ENCODE data around the gene MRPL24.

MRPL24 gene

DNA sequence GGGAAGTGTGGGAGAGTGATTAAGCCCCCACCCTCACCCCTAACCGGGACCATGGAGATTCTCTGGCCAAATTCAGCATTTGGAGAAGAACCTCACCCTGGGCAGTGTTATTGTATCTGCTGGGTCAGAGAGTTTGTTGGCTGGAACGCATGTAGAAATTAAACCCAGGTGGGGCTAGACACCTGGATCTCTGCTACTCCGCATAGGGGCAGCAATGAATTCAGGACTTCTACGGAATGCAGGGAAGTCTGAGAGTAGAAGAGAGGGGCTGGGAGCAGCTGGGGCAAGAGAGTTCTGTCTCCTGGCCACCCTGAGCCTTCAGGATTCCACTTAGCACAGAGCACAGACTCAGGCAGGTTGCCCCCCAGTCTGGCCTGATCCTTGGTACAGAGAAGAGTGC, 31.9 kb downstream of the MRPL24 start:
- Histone ChIP-seq H3K4me2 (ENCODE audit: low read depth, low read length, poor library complexity, severe bottlenecking) (no peak overlapping the region), H2AFZ (ENCODE audit: low read depth, low read length, severe bottlenecking) (no peak overlapping the region), H3F3A (ENCODE audit: insufficient read depth) (no peaks in the 10 kb centered on the region), H3K27ac (ENCODE audit: low read depth, low read length) (no peak overlapping the region), H3K4me3 (ENCODE audit: insufficient read depth, low read length, poor library complexity, severe bottlenecking) (no peak overlapping the region), H3K27me3 (ENCODE audit: low read length) (no peaks in the 10 kb centered on the region), H3K9me2 (replicated peaks; ENCODE audit: insufficient read depth, low read length) (no peaks in the 10 kb centered on the region), H3K9ac (ENCODE audit: low read length) (no peak overlapping the region), H3K9me3 (ENCODE audit: insufficient read depth, low read length) (no peaks in the 10 kb centered on the region), H3K36me3 (ENCODE audit: low read length) (no peaks in the 10 kb centered on the region), H3K79me2 (ENCODE audit: insufficient read depth, low read length) (no peaks in the 10 kb centered on the region), H4K20me1 (ENCODE audit: low read depth, low read length) (no peaks in the 10 kb centered on the region)
- TF ChIP-seq, protein P1, sequence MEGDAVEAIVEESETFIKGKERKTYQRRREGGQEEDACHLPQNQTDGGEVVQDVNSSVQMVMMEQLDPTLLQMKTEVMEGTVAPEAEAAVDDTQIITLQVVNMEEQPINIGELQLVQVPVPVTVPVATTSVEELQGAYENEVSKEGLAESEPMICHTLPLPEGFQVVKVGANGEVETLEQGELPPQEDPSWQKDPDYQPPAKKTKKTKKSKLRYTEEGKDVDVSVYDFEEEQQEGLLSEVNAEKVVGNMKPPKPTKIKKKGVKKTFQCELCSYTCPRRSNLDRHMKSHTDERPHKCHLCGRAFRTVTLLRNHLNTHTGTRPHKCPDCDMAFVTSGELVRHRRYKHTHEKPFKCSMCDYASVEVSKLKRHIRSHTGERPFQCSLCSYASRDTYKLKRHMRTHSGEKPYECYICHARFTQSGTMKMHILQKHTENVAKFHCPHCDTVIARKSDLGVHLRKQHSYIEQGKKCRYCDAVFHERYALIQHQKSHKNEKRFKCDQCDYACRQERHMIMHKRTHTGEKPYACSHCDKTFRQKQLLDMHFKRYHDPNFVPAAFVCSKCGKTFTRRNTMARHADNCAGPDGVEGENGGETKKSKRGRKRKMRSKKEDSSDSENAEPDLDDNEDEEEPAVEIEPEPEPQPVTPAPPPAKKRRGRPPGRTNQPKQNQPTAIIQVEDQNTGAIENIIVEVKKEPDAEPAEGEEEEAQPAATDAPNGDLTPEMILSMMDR (IDR thresholded peaks at IDR 0.05; ENCODE audit: insufficient read depth, low read length, poor library complexity, severe bottlenecking) = no peak
- no peak for TF ChIP-seq EZH2phosphoT487 (conservative IDR thresholded peaks at IDR 0.05; ENCODE audit: low read length)

DNA sequence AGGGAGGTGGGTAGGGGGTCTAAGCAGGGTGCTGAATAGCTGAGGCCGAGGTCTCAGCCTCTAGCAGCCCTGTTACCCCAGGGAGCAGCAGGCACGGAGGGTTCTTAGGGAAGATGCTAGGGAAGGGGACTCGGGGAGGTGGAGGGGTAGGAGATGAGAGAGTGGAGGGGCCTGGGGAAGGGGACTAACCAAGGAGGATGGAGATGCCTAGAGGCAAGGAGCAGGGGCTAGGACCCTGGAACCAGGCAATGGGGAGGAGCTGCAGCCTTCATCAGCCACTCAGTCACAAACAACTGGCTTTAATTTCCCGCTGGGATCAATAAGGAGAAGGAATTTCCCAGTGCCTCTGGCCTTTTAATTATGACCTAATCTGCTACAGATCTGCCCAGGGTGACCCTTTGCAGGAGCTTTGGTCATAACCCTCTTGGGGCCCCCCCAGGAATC, 32.6 kb downstream of the MRPL24 start:
- Histone ChIP-seq H3K4me2 (ENCODE audit: low read depth, low read length, poor library complexity, severe bottlenecking) (no peak overlapping the region), H4K20me1 (ENCODE audit: low read depth, low read length) (no peaks in the 10 kb centered on the region)

DNA sequence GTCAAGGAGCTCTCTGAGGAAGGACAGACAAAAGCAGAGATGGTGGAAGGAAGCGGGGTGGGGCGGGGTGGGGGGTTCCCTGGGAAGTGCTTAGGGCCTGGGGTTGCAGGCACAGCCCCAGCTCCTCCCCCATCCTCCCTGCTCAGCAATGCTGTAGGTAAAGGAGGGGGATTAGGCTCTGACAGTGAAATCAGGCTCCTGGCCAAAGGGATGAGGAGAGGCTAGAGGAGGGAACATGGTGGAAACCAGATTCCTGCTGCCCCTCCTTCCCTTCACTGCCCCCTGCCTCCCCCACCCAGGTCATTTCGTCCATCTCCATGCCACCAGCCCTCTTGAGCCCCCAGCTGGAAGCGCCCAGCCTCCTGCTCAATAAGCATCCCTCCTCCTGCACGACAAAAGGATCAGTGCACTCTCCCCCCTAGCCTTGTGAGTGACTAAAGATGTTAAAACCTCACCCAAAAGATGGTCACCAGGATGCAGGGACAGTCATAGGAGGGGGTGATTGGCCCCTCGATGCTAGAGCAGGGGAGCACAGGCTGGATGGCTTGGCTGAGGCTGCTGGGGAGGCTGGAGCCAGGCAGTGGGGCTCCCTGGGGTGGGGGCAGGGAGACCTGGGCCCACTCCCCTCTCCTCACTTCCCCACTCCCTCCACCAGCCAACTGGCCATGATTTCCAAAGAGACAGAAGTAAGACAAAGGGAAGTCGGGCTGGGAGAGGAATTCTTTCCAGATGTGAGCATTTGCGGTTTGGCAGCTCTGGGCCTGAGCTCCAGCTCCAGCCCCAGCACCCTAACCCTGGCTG, 33.3 kb downstream of the MRPL24 start:
- TF ChIP-seq, protein P1 (IDR thresholded peaks at IDR 0.05; ENCODE audit: insufficient read depth, low read length, poor library complexity, severe bottlenecking) = no peak
- TF ChIP-seq EZH2phosphoT487 (conservative IDR thresholded peaks at IDR 0.05; ENCODE audit: low read length) = no peak
- H3K79me2 ChIP-seq (ENCODE audit: insufficient read depth, low read length) = no peaks in the 10 kb centered on the region
- no peaks in the 10 kb centered on the region for H3K9me2 ChIP-seq (replicated peaks; ENCODE audit: insufficient read depth, low read length)
- no peaks in the 10 kb centered on the region for H3F3A ChIP-seq (ENCODE audit: insufficient read depth)
- H2AFZ ChIP-seq (ENCODE audit: low read depth, low read length, severe bottlenecking) = no peak overlapping the region
- no peak overlapping the region for H3K9ac ChIP-seq (ENCODE audit: low read length)
- H3K9me3 ChIP-seq (ENCODE audit: insufficient read depth, low read length) = no peaks in the 10 kb centered on the region
- H3K4me2 ChIP-seq (ENCODE audit: low read depth, low read length, poor library complexity, severe bottlenecking) = no peak overlapping the region
- no peak overlapping the region for H3K27ac ChIP-seq (ENCODE audit: low read depth, low read length)
- no peaks in the 10 kb centered on the region for H4K20me1 ChIP-seq (ENCODE audit: low read depth, low read length)
- H3K4me3 ChIP-seq (ENCODE audit: insufficient read depth, low read length, poor library complexity, severe bottlenecking) = no peak overlapping the region
- H3K27me3 ChIP-seq (ENCODE audit: low read length) = no peaks in the 10 kb centered on the region
- no peaks in the 10 kb centered on the region for H3K36me3 ChIP-seq (ENCODE audit: low read length)

More for the DNA sequence above, 32.6 kb downstream of the MRPL24 start:
- TF ChIP-seq, protein P1 (IDR thresholded peaks at IDR 0.05; ENCODE audit: insufficient read depth, low read length, poor library complexity, severe bottlenecking) = no peak
- H3K27ac ChIP-seq (ENCODE audit: low read depth, low read length) = no peak overlapping the region
- no peak overlapping the region for H3K9ac ChIP-seq (ENCODE audit: low read length)
- no peaks in the 10 kb centered on the region for H3F3A ChIP-seq (ENCODE audit: insufficient read depth)
- no peaks in the 10 kb centered on the region for H3K79me2 ChIP-seq (ENCODE audit: insufficient read depth, low read length)
- H3K27me3 ChIP-seq (ENCODE audit: low read length) = no peaks in the 10 kb centered on the region
- no peaks in the 10 kb centered on the region for H3K36me3 ChIP-seq (ENCODE audit: low read length)
- H3K9me2 ChIP-seq (replicated peaks; ENCODE audit: insufficient read depth, low read length) = no peaks in the 10 kb centered on the region
- no peak overlapping the region for H3K4me3 ChIP-seq (ENCODE audit: insufficient read depth, low read length, poor library complexity, severe bottlenecking)
- H2AFZ ChIP-seq (ENCODE audit: low read depth, low read length, severe bottlenecking) = no peak overlapping the region
- H3K9me3 ChIP-seq (ENCODE audit: insufficient read depth, low read length) = no peaks in the 10 kb centered on the region
